ENCODE measurements around the gene GABRB2. TPM values are rescaled to one million over a fixed set of nuclear protein-coding genes. Genes with fewer than 3 reads are reported as not detected.

GABRB2 gene
- total and polyA plus RNA-seq, 2 experiments from 2014 or later = not detected

- Histone ChIP-seq H3K27me3 (replicated peaks; ENCODE audit: insufficient read depth) (no peaks in the 10 kb centered on the region), H3K27ac (no peak overlapping the region), H3K36me3 (ENCODE audit: low read depth) (no peaks in the 10 kb centered on the region), H3K4me2 (ENCODE audit: unreplicated experiment) (no peak overlapping the region), H3K9me3 (ENCODE audit: low read depth) (no peaks in the 10 kb centered on the region), H3F3A (ENCODE audit: insufficient read depth) (no peaks in the 10 kb centered on the region), H3K79me2 (ENCODE audit: insufficient read depth) (no peaks in the 10 kb centered on the region), H3K4me3 (no peak overlapping the region), H4K20me1 (ENCODE audit: insufficient read depth) (no peaks in the 10 kb centered on the region), H3K4me1 (ENCODE audit: insufficient read depth) (no peaks in the 10 kb centered on the region), H3K9me2 (ENCODE audit: insufficient read depth) (no peaks in the 10 kb centered on the region), H3K9ac (no peak overlapping the region), H2AFZ (no peak overlapping the region)
- TF ChIP-seq EZH2 (IDR thresholded peaks at IDR 0.05; ENCODE audit: insufficient read depth, poor library complexity, severe bottlenecking) = no peak
- TF ChIP-seq EZH2phosphoT487 (IDR thresholded peaks at IDR 0.05; ENCODE audit: insufficient read depth, low read depth) = no peak
- 24% methylated on average over 3 of the region's 3 CpGs for WGBS, 2 experiments (ENCODE audit: low coverage in 1 of 2, low lambda C conversion rate in 2 of 2, missing lambda C conversion rate in 2 of 2)
- in situ Hi-C loops (cut with MboI) = no loop called here
- DNase-seq = no peak
Measured at GRCh38 chr5:161314033-161314432, 232.5 kb downstream of the GABRB2 start.

- no peak overlapping the region for H3K27ac ChIP-seq
- no peak overlapping the region for H3K4me3 ChIP-seq
- H3K9ac ChIP-seq = no peak overlapping the region
- no peaks in the 10 kb centered on the region for H3K9me2 ChIP-seq (ENCODE audit: insufficient read depth)
- H3K79me2 ChIP-seq (ENCODE audit: insufficient read depth) = no peaks in the 10 kb centered on the region
- in situ Hi-C loops (cut with MboI) = no loop called here
- H2AFZ ChIP-seq = no peak overlapping the region
- no peaks in the 10 kb centered on the region for H3K36me3 ChIP-seq (ENCODE audit: low read depth)
- H3K4me2 ChIP-seq (ENCODE audit: unreplicated experiment) = no peak overlapping the region
- H3K9me3 ChIP-seq (ENCODE audit: low read depth) = no peaks in the 10 kb centered on the region
- H3F3A ChIP-seq (ENCODE audit: insufficient read depth) = no peaks in the 10 kb centered on the region
- 28 to 40% methylated on average over 5 of the region's 5 CpGs for WGBS, 2 experiments (ENCODE audit: low coverage in 1 of 2, low lambda C conversion rate in 2 of 2, missing lambda C conversion rate in 2 of 2)
- no peaks in the 10 kb centered on the region for H3K4me1 ChIP-seq (ENCODE audit: insufficient read depth)
- no peaks in the 10 kb centered on the region for H4K20me1 ChIP-seq (ENCODE audit: insufficient read depth)
- DNase-seq = no peak
- no peak for TF ChIP-seq EZH2 (IDR thresholded peaks at IDR 0.05; ENCODE audit: insufficient read depth, poor library complexity, severe bottlenecking)
- no peak for TF ChIP-seq EZH2phosphoT487 (IDR thresholded peaks at IDR 0.05; ENCODE audit: insufficient read depth, low read depth)
- no peaks in the 10 kb centered on the region for H3K27me3 ChIP-seq (replicated peaks; ENCODE audit: insufficient read depth)
Measured at GRCh38 chr5:161312882-161313281, 233.6 kb downstream of the GABRB2 start.

GRCh38 chr5:161311965-161312364, 234.6 kb downstream of the GABRB2 start:
- in situ Hi-C loops (cut with MboI) = no loop called here

DNA sequence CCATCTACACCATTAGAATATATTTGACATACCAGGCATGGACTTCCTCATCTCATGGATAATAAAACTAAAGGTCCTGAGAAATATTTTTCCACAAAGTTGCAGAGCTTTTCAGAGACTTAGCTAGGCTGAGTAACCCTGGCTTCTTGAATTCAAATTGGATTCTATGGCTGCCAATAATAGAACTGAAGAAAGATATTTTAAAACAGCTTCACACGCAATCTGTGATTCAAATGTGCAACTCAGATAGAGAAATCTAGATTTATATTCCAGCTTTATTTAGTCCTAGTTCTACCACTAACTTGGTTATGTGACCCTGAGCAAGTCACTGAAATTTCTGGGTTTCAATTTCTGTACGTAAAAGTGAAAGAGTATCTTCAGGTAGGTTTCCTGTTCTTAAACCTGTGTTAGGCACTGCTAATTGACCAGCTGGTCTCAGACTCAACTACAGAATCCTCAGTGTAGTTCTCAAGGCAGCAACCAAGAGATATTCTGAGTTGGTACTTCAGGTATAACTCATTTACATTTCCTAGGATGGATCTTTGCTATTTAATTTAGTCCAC, 235.3 kb downstream of the GABRB2 start:
- Histone ChIP-seq H3K27ac (no peak overlapping the region), H3K79me2 (ENCODE audit: insufficient read depth) (no peaks in the 10 kb centered on the region), H3K27me3 (replicated peaks; ENCODE audit: insufficient read depth) (no peaks in the 10 kb centered on the region), H3K36me3 (ENCODE audit: low read depth) (no peaks in the 10 kb centered on the region), H3K9me2 (ENCODE audit: insufficient read depth) (no peaks in the 10 kb centered on the region), H3K4me2 (ENCODE audit: unreplicated experiment) (no peak overlapping the region), H2AFZ (no peak overlapping the region), H3K4me3 (no peak overlapping the region), H3F3A (ENCODE audit: insufficient read depth) (no peaks in the 10 kb centered on the region), H4K20me1 (ENCODE audit: insufficient read depth) (no peaks in the 10 kb centered on the region), H3K4me1 (ENCODE audit: insufficient read depth) (no peaks in the 10 kb centered on the region), H3K9ac (no peak overlapping the region), H3K9me3 (ENCODE audit: low read depth) (no peaks in the 10 kb centered on the region)
- in situ Hi-C loops (cut with MboI) = no loop called here
- WGBS, 2 experiments (ENCODE audit: low coverage in 1 of 2, low lambda C conversion rate in 2 of 2, missing lambda C conversion rate in 2 of 2) = 47 to 52% methylated on average over 2 of the region's 2 CpGs
- no peak for DNase-seq
- no peak for TF ChIP-seq EZH2phosphoT487 (IDR thresholded peaks at IDR 0.05; ENCODE audit: insufficient read depth, low read depth)
- no peak for TF ChIP-seq EZH2 (IDR thresholded peaks at IDR 0.05; ENCODE audit: insufficient read depth, poor library complexity, severe bottlenecking)

More at GRCh38 chr5:161311965-161312364, 234.6 kb downstream of the GABRB2 start:
- Histone ChIP-seq H3K9ac (no peak overlapping the region), H3F3A (ENCODE audit: insufficient read depth) (no peaks in the 10 kb centered on the region), H3K4me2 (ENCODE audit: unreplicated experiment) (no peak overlapping the region), H3K79me2 (ENCODE audit: insufficient read depth) (no peaks in the 10 kb centered on the region), H3K9me2 (ENCODE audit: insufficient read depth) (no peaks in the 10 kb centered on the region), H3K9me3 (ENCODE audit: low read depth) (no peaks in the 10 kb centered on the region), H3K27ac (no peak overlapping the region), H2AFZ (no peak overlapping the region), H3K4me3 (no peak overlapping the region), H3K36me3 (ENCODE audit: low read depth) (no peaks in the 10 kb centered on the region), H4K20me1 (ENCODE audit: insufficient read depth) (no peaks in the 10 kb centered on the region), H3K27me3 (replicated peaks; ENCODE audit: insufficient read depth) (no peaks in the 10 kb centered on the region), H3K4me1 (ENCODE audit: insufficient read depth) (no peaks in the 10 kb centered on the region)
- TF ChIP-seq EZH2phosphoT487 (IDR thresholded peaks at IDR 0.05; ENCODE audit: insufficient read depth, low read depth) = no peak
- no peak for TF ChIP-seq EZH2 (IDR thresholded peaks at IDR 0.05; ENCODE audit: insufficient read depth, poor library complexity, severe bottlenecking)
- DNase-seq = no peak
- 36 to 52% methylated on average over 3 of the region's 3 CpGs for WGBS, 2 experiments (ENCODE audit: low coverage in 1 of 2, low lambda C conversion rate in 2 of 2, missing lambda C conversion rate in 2 of 2)
